Measurements from ENCODE around the gene KLHDC7B.

The KLHDC7B gene

GRCh38 chr22:50545522-50546325, at the start of gene KLHDC7B:
TSS of gene KLHDC7B (plus strand) at chr22:50545899. CDS start at chr22:50546244, 345 bp downstream.
- peak; percentile 18 for DNase-seq

GRCh38 chr22:50497093-50497492, 48.6 kb upstream of the KLHDC7B start:
- DNase-seq: no peak

GRCh38 chr22:50498322-50498890, 47.3 kb upstream of the KLHDC7B start:
- DNase-seq: peak; percentile 26

GRCh38 chr22:50500452-50500851, 45.2 kb upstream of the KLHDC7B start:
- no peak for DNase-seq

- DNase-seq: no peak
Observed at GRCh38 chr22:50502096-50502495, 43.6 kb upstream of the KLHDC7B start.

- DNase-seq: no peak
Observed at GRCh38 chr22:50502628-50503474, 42.8 kb upstream of the KLHDC7B start.

- no peak for DNase-seq
Observed at GRCh38 chr22:50503475-50504145, 42.1 kb upstream of the KLHDC7B start.

- no peak for DNase-seq
Observed at GRCh38 chr22:50504369-50505211, 41.1 kb upstream of the KLHDC7B start.

- DNase-seq: no peak
Observed at GRCh38 chr22:50505276-50505775, 40.4 kb upstream of the KLHDC7B start.

GRCh38 chr22:50505776-50506610, 39.7 kb upstream of the KLHDC7B start:
- no peak for DNase-seq

GRCh38 chr22:50506611-50507420, 38.9 kb upstream of the KLHDC7B start:
- no peak for DNase-seq

- peak; percentile 20 for DNase-seq
Observed at GRCh38 chr22:50507421-50507990, 38.2 kb upstream of the KLHDC7B start, which contains the start of gene LMF2. TSS of gene LMF2 (minus strand) at chr22:50507702. CDS start at chr22:50507675, 27 bp downstream.

- DNase-seq: peak; percentile 79
Observed at GRCh38 chr22:50507991-50508884, 37.5 kb upstream of the KLHDC7B start, which contains the start of gene NCAPH2. TSS of gene NCAPH2 (plus strand) at chr22:50508224. CDS start at chr22:50508338, 114 bp downstream.

GRCh38 chr22:50508897-50509296, 36.8 kb upstream of the KLHDC7B start:
- DNase-seq: no peak

- DNase-seq: no peak
Observed at GRCh38 chr22:50513175-50513574, 32.5 kb upstream of the KLHDC7B start.

GRCh38 chr22:50516068-50516467, 29.6 kb upstream of the KLHDC7B start:
- no peak for DNase-seq

GRCh38 chr22:50516891-50517290, 28.8 kb upstream of the KLHDC7B start:
- DNase-seq: no peak

Measured in NCI-H226 (cell line).